NT2/D1 (cell line): Measurements from ENCODE around the gene SIAE.
A peak's percentile ranks its signal among the peaks of the same experiment; 100 is the strongest.

Source experiments
- DNase-seq: peaks from one replicate; pipeline ENCODE4 v3.0.0-alpha.2; 2011; ENCODE audit warnings: low read depth, low spot score
- H3K27me3 ChIP-seq: 2 replicates; pipeline ENCODE4 v1.6.0; 2011; ENCODE audit warnings: mild to moderate bottlenecking; ENCODE audit not compliant: insufficient read length, insufficient read depth
- H3K36me3 ChIP-seq: 2 replicates; pipeline ENCODE4 v1.6.1; 2011; ENCODE audit warnings: mild to moderate bottlenecking, low read length, mixed read lengths; ENCODE audit not compliant: insufficient read depth, insufficient read length
- H3K4me1 ChIP-seq: 2 replicates; pipeline ENCODE4 v1.5.1; 2011; ENCODE audit not compliant: insufficient read depth, insufficient read length
- H3K4me3 ChIP-seq: 2 replicates; pipeline ENCODE4 v1.5.1; 2011; ENCODE audit warnings: low read depth; ENCODE audit not compliant: insufficient read length
- H3K9ac ChIP-seq: 2 replicates; pipeline ENCODE4 v1.6.0; 2011; ENCODE audit warnings: low read depth; ENCODE audit not compliant: insufficient read length
- H3K9me3 ChIP-seq: 2 replicates; pipeline ENCODE4 v1.5.1; 2011; ENCODE audit warnings: mild to moderate bottlenecking, low read length; ENCODE audit not compliant: insufficient read depth
- SUZ12 ChIP-seq: IDR thresholded peaks from 2 replicates; pipeline ENCODE4 v1.6.1; 2011; ENCODE audit not compliant: insufficient read length, insufficient read depth; ENCODE audit errors: extremely low read depth
- YY1 ChIP-seq: IDR thresholded peaks from 2 replicates; pipeline ENCODE4 v1.6.1; 2011; ENCODE audit not compliant: insufficient read length, insufficient read depth
- ZNF274 ChIP-seq: IDR thresholded peaks from 2 replicates; pipeline ENCODE4 v1.6.1; 2011; ENCODE audit warnings: mild to moderate bottlenecking, low read depth, low read length

The SIAE gene

GRCh38 chr11:124712392-124712791 is 38.9 kb upstream of the SIAE start:
- no peak for DNase-seq

GRCh38 chr11:124707829-124708228 is 34.3 kb upstream of the SIAE start:
- no peak for DNase-seq
- 0 out of 2 replicates have a peak, but pooled peaks cover 6% of the 10 kb centered on the region for H3K9me3 ChIP-seq
- H3K4me1 ChIP-seq: no peaks in the 10 kb centered on the region
- no peak for TF ChIP-seq YY1
- no peak for TF ChIP-seq SUZ12
- no peak for TF ChIP-seq ZNF274
- H3K9ac ChIP-seq: no peak overlapping the region
- peak overlapping the region; percentile 4 for H3K4me3 ChIP-seq
- H3K27me3 ChIP-seq: no peaks in the 10 kb centered on the region
- no peaks in the 10 kb centered on the region for H3K36me3 ChIP-seq

More at GRCh38 chr11:124712392-124712791, 38.9 kb upstream of the SIAE start:
- H3K4me3 ChIP-seq: no peak overlapping the region
- no peaks in the 10 kb centered on the region for H3K9me3 ChIP-seq
- H3K4me1 ChIP-seq: peaks cover 2% of the 10 kb centered on the region
- H3K9ac ChIP-seq: no peak overlapping the region
- H3K27me3 ChIP-seq: peaks cover 34% of the 10 kb centered on the region
- TF ChIP-seq ZNF274: no peak
- no peak for TF ChIP-seq YY1
- no peak for TF ChIP-seq SUZ12
- no peaks in the 10 kb centered on the region for H3K36me3 ChIP-seq

- no peak for DNase-seq
- H3K9me3 ChIP-seq: 0 out of 2 replicates have a peak, but pooled peaks cover 9% of the 10 kb centered on the region
- no peaks in the 10 kb centered on the region for H3K27me3 ChIP-seq
- H3K4me3 ChIP-seq: no peak overlapping the region
- TF ChIP-seq YY1: no peak
- TF ChIP-seq SUZ12: no peak
- no peak for TF ChIP-seq ZNF274
- no peak overlapping the region for H3K9ac ChIP-seq
- H3K36me3 ChIP-seq: no peaks in the 10 kb centered on the region
- H3K4me1 ChIP-seq: no peaks in the 10 kb centered on the region
These were observed 26.5 kb upstream of the SIAE start for GRCh38 chr11:124700028-124700427.

- no peak overlapping the region for H3K4me3 ChIP-seq
- TF ChIP-seq SUZ12 (no peak), YY1 (no peak), ZNF274 (no peak)
- no peak for DNase-seq
- no peaks in the 10 kb centered on the region for H3K36me3 ChIP-seq
- no peak overlapping the region for H3K9ac ChIP-seq
- H3K27me3 ChIP-seq: no peaks in the 10 kb centered on the region
- no peaks in the 10 kb centered on the region for H3K4me1 ChIP-seq
- H3K9me3 ChIP-seq: 0 out of 2 replicates have a peak, but pooled peaks cover 9% of the 10 kb centered on the region
These were observed 26.0 kb upstream of the SIAE start for GRCh38 chr11:124699547-124699946.

GRCh38 chr11:124693142-124693541 is 19.6 kb upstream of the SIAE start:
- TF ChIP-seq YY1 (no peak), SUZ12 (no peak), ZNF274 (no peak)
- DNase-seq: no peak
- no peaks in the 10 kb centered on the region for H3K4me1 ChIP-seq
- H3K36me3 ChIP-seq: no peaks in the 10 kb centered on the region
- H3K9ac ChIP-seq: no peak overlapping the region
- no peaks in the 10 kb centered on the region for H3K9me3 ChIP-seq
- no peak overlapping the region for H3K4me3 ChIP-seq
- no peaks in the 10 kb centered on the region for H3K27me3 ChIP-seq

- peaks cover 29% of the 10 kb centered on the region for H3K9me3 ChIP-seq
- DNase-seq: no peak
These were observed 8.9 kb upstream of the SIAE start for GRCh38 chr11:124682443-124682842.

GRCh38 chr11:124681421-124681820 is 7.9 kb upstream of the SIAE start:
- Histone ChIP-seq H3K9me3 (peaks cover 29% of the 10 kb centered on the region), H3K9ac (no peak overlapping the region), H3K36me3 (no peaks in the 10 kb centered on the region), H3K4me3 (no peak overlapping the region), H3K27me3 (no peaks in the 10 kb centered on the region), H3K4me1 (no peaks in the 10 kb centered on the region)
- TF ChIP-seq SUZ12 (no peak), YY1 (no peak)
- DNase-seq: no peak

More at GRCh38 chr11:124682443-124682842, 8.9 kb upstream of the SIAE start:
- Histone ChIP-seq H3K9ac (no peak overlapping the region), H3K4me3 (no peak overlapping the region), H3K4me1 (no peaks in the 10 kb centered on the region), H3K27me3 (no peaks in the 10 kb centered on the region), H3K36me3 (no peaks in the 10 kb centered on the region)
- no peak for TF ChIP-seq YY1
- TF ChIP-seq SUZ12: no peak
- TF ChIP-seq ZNF274: no peak
